RWPE2 (cell line): Measurements from ENCODE around the gene S100A4.
"Not testable (repeated sequence)": the region's sequence is repeated elsewhere in the genome, so short reads cannot be mapped to it uniquely, and the experiment has no call there.

Experiments used
- ATAC-seq: fragments of 200-7000 bp; cut with Tn5 transposase; 3 replicates; pipeline ENCODE4 v1.9.1; 2021; ENCODE audit warnings: low read depth
- DNase-seq: peaks from one replicate; pipeline ENCODE4 v3.0.0-alpha.2; 2020; ENCODE audit warnings: low spot score
- H3K27ac ChIP-seq: fragments of 450-650 bp; 2 replicates; pipeline ENCODE4 v1.5.1; 2017; ENCODE audit warnings: mild to moderate bottlenecking; ENCODE audit not compliant: poor library complexity, severe bottlenecking
- H3K27me3 ChIP-seq: fragments of 250-450 bp; sonication (Bioruptor Pico); 2 replicates; pipeline ENCODE4 v1.5.1; 2021; ENCODE audit warnings: mild to moderate bottlenecking, moderate library complexity; ENCODE audit not compliant: insufficient read depth, poor library complexity, severe bottlenecking
- H3K36me3 ChIP-seq: fragments of 250-450 bp; sonication (Bioruptor Pico); 2 replicates; pipeline ENCODE4 v1.5.1; 2020; ENCODE audit warnings: low read depth, mild to moderate bottlenecking, moderate library complexity
- H3K4me1 ChIP-seq: fragments of 250-450 bp; sonication (Bioruptor Pico); 2 replicates; pipeline ENCODE4 v1.5.1; 2021; ENCODE audit warnings: mild to moderate bottlenecking, moderate library complexity; ENCODE audit not compliant: insufficient read depth, poor library complexity, severe bottlenecking
- H3K4me3 ChIP-seq: fragments of 250-450 bp; sonication (Bioruptor Pico); 2 replicates; pipeline ENCODE4 v1.5.1; 2021; ENCODE audit warnings: mild to moderate bottlenecking, moderate library complexity; ENCODE audit not compliant: severe bottlenecking
- H3K9me3 ChIP-seq: fragments of 250-450 bp; sonication (Bioruptor Pico); 2 replicates; pipeline ENCODE4 v1.5.1; 2021; ENCODE audit warnings: mild to moderate bottlenecking, moderate library complexity; ENCODE audit not compliant: severe bottlenecking
- CTCF ChIP-seq: fragments of 450-650 bp; IDR thresholded peaks from one replicate; pipeline ENCODE4 v1.5.1; 2017; ENCODE audit warnings: mild to moderate bottlenecking, moderate library complexity; ENCODE audit not compliant: poor library complexity, severe bottlenecking

The S100A4 gene

GRCh38 chr1:153586347-153586746 is 40.7 kb upstream of the S100A4 start:
- ATAC-seq, result no peak
- H3K9me3 ChIP-seq, result no peaks in the 10 kb centered on the region
- no peak for TF ChIP-seq CTCF

GRCh38 chr1:153585006-153585405 is 39.4 kb upstream of the S100A4 start:
- Histone ChIP-seq H3K27ac (no peak overlapping the region), H3K4me3 (no peak overlapping the region), H3K27me3 (no peaks in the 10 kb centered on the region), H3K36me3 (no peaks in the 10 kb centered on the region), H3K4me1 (peaks cover 3% of the 10 kb centered on the region), H3K9me3 (no peaks in the 10 kb centered on the region)
- ATAC-seq (no peak), DNase-seq (no peak)
- TF ChIP-seq CTCF, result no peak

More at GRCh38 chr1:153586347-153586746, 40.7 kb upstream of the S100A4 start:
- Histone ChIP-seq H3K27ac (no peak overlapping the region), H3K4me3 (no peak overlapping the region), H3K36me3 (no peaks in the 10 kb centered on the region), H3K27me3 (no peaks in the 10 kb centered on the region), H3K4me1 (peaks cover 3% of the 10 kb centered on the region)
- no peak for DNase-seq

- Histone ChIP-seq H3K4me1 (peaks cover 3% of the 10 kb centered on the region), H3K9me3 (no peaks in the 10 kb centered on the region), H3K4me3 (no peak overlapping the region), H3K36me3 (no peaks in the 10 kb centered on the region), H3K27ac (no peak overlapping the region), H3K27me3 (no peaks in the 10 kb centered on the region)
- TF ChIP-seq CTCF, result no peak
- DNase-seq, result no peak
- ATAC-seq, result no peak
Observed at GRCh38 chr1:153583976-153584375, 38.4 kb upstream of the S100A4 start.

GRCh38 chr1:153583514-153583913 is 37.9 kb upstream of the S100A4 start:
- H3K9me3 ChIP-seq, DNase-seq, H3K27ac ChIP-seq, H3K4me3 ChIP-seq, H3K4me1 ChIP-seq, H3K36me3 ChIP-seq, ATAC-seq, H3K27me3 ChIP-seq: not testable (repeated sequence)

GRCh38 chr1:153582836-153583235 is 37.2 kb upstream of the S100A4 start:
- H3K36me3 ChIP-seq, H3K27me3 ChIP-seq, H3K9me3 ChIP-seq, DNase-seq, H3K4me1 ChIP-seq, ATAC-seq, H3K27ac ChIP-seq, H3K4me3 ChIP-seq: not testable (repeated sequence)

- TF ChIP-seq CTCF, result no peak
- no peak overlapping the region for H3K27ac ChIP-seq
- H3K4me1 ChIP-seq, result peaks cover 3% of the 10 kb centered on the region
- H3K36me3 ChIP-seq, result no peaks in the 10 kb centered on the region
- H3K4me3 ChIP-seq, result no peak overlapping the region
- no peaks in the 10 kb centered on the region for H3K9me3 ChIP-seq
- ATAC-seq (no peak), DNase-seq (no peak)
- no peaks in the 10 kb centered on the region for H3K27me3 ChIP-seq
Observed at GRCh38 chr1:153578936-153579335, 33.3 kb upstream of the S100A4 start.
